DOHH2 (cell line): ENCODE results near the gene COL13A1.

Experiments used
- EZH2phosphoT487 ChIP-seq: fragments of 200-600 bp; sonication (generic); IDR thresholded peaks from 2 replicates; pipeline ENCODE4 v1.6.1; 2017; ENCODE audit warnings: borderline replicate concordance, mild to moderate bottlenecking, antibody characterized with exemption, low read length, moderate library complexity, mixed read lengths
- TF ChIP-seq, protein P1 (sequence below): fragments of 200-600 bp; sonication (generic); IDR thresholded peaks from one replicate; pipeline ENCODE4 v1.5.1; 2014; ENCODE audit warnings: antibody characterized with exemption, mild to moderate bottlenecking, low read depth, low read length; ENCODE audit not compliant: poor library complexity, severe bottlenecking

DNA sequence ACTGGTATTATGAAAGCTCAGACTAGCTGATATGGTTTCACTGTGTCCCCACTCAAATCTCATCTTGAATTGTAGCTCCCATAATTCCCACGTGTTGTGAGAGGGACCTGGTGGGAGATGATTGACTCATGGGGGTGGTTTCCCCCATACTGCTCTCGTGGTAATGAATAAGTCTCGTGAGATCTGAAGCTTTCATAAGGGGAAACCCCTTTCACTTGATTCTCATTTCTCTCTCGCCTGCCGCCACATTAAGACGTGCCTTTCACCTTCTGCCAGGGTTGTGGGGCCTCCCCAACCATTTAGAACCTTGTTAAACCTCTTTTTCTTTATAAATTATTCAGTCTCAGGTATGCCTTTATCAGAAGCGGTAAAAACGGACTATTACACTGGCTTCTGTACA lies 40.3 kb downstream of the COL13A1 start:
- TF ChIP-seq, protein P1, sequence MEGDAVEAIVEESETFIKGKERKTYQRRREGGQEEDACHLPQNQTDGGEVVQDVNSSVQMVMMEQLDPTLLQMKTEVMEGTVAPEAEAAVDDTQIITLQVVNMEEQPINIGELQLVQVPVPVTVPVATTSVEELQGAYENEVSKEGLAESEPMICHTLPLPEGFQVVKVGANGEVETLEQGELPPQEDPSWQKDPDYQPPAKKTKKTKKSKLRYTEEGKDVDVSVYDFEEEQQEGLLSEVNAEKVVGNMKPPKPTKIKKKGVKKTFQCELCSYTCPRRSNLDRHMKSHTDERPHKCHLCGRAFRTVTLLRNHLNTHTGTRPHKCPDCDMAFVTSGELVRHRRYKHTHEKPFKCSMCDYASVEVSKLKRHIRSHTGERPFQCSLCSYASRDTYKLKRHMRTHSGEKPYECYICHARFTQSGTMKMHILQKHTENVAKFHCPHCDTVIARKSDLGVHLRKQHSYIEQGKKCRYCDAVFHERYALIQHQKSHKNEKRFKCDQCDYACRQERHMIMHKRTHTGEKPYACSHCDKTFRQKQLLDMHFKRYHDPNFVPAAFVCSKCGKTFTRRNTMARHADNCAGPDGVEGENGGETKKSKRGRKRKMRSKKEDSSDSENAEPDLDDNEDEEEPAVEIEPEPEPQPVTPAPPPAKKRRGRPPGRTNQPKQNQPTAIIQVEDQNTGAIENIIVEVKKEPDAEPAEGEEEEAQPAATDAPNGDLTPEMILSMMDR = no peak
- no peak for TF ChIP-seq EZH2phosphoT487
